NK-92 treated with Interleukin-12 subunit alpha and Interleukin-12 subunit beta, amount 100 ng/mL, for 24 hours (cell line): ENCODE results near the gene DAPK1.
A peak's percentile ranks its signal among the peaks of the same experiment; 100 is the strongest.

ENCODE experiments used
- DNase-seq: peaks from one replicate; lab custom pipeline; 2025; lab: John Stamatoyannopoulos, UW

Gene DAPK1

GRCh38 chr9:87643778-87644570, 146.3 kb downstream of the DAPK1 start:
- no peak for DNase-seq

GRCh38 chr9:87644659-87645058, 147.0 kb downstream of the DAPK1 start:
- DNase-seq = no peak

DNA sequence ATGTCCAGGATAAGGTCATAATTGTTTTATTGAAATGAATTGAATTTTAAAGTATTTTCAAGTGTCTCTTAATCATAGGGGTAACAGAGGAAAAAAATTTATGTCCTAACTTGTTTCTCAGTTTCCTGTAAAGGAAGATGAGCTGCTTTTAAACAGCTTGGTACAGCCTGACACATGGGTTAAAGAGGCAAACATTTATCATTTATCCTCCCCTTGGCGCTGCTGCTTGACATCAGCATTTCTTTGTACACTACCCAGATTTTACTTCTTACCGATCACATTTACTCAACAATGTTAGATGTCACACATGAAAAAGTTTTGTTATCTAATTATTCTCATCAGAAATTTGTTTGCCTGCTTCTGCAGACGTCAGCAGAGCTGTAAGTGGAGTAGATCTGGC, 148.9 kb downstream of the DAPK1 start:
- no peak for DNase-seq

- DNase-seq = no peak
Observed at GRCh38 chr9:87647114-87647513, 149.4 kb downstream of the DAPK1 start.

GRCh38 chr9:87648606-87649005, 150.9 kb downstream of the DAPK1 start:
- no peak for DNase-seq

GRCh38 chr9:87650611-87651295, 153.1 kb downstream of the DAPK1 start:
- no peak for DNase-seq

DNA sequence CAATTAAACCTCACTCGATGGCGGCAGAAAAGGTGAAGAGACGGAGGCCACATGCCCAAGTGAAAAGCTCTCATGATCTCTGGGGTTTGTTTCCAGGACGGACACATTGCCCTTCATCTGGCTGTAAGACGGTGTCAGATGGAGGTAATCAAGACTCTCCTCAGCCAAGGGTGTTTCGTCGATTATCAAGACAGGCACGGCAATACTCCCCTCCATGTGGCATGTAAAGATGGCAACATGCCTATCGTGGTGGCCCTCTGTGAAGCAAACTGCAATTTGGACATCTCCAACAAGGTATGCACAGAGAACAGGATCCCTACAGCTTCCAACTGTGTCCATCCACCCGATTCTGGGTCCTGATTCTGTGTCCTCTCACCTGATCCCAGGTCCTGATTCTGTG, 153.8 kb downstream of the DAPK1 start:
- DNase-seq = no peak

DNA sequence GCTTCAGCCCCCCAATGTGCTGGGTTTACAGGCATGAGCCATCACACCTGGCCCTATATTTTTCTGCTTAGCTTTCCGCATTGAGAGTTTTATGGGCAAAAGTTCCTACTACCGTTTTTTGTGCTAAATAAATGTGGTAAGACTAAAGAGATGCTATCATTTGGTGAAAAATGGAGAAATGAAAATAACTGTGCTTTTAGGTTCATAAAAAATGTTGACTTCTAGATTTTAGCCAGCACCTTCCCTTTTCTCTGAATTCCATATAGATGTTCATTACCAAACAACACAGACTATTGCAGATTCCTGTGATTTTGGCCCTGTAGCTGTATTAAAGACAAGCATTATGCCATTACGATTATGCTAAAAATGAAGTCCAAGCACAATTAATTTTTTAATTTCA, 156.3 kb downstream of the DAPK1 start:
- no peak for DNase-seq

- DNase-seq = no peak
Observed at GRCh38 chr9:87655731-87656130, 158.1 kb downstream of the DAPK1 start.

DNA sequence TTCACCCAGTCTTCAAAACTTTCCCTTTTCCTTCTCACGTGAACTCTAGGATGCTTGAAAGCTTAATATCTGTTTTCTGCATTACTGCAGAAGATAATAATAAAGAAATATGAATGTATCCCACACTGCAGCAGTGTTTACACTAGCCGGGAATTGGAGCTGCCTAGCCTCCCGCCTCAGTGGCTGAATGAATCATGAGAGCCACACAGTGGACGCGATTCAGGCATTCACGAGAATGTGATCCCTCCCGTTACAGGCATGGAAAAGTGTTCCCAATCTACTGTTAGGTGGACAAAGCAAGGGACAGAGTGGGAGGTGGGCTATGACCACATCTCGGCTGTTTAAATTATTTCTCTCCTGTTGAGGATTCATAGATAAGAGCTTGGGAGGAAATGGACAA, 158.8 kb downstream of the DAPK1 start:
- no peak for DNase-seq

- DNase-seq = no peak
Observed at GRCh38 chr9:87657190-87657589, 159.5 kb downstream of the DAPK1 start.

- DNase-seq = no peak
Observed at GRCh38 chr9:87657893-87658292, 160.2 kb downstream of the DAPK1 start.

GRCh38 chr9:87658511-87658910, 160.8 kb downstream of the DAPK1 start:
- no peak for DNase-seq

GRCh38 chr9:87659534-87660419, 162.1 kb downstream of the DAPK1 start:
- no peak for DNase-seq

DNA sequence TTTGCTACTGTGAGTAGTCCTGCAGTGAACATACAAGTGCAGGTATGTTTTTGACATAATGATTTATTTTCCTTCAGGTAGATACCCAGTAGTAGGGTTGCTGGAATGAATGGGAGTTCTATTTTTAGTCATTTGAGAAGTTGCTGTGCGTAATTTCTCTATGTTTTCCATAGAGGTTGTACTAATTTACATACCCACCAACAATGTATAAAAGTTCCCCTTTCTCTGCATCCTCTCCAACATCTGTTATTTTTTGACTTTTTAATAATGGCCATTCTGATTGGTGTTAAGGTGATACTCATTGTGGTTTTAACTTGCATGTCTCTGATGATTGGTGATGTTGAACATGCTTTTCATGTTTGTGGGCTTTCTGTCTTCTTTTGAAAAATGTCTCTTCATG, 163.6 kb downstream of the DAPK1 start:
- DNase-seq = no peak

DNA sequence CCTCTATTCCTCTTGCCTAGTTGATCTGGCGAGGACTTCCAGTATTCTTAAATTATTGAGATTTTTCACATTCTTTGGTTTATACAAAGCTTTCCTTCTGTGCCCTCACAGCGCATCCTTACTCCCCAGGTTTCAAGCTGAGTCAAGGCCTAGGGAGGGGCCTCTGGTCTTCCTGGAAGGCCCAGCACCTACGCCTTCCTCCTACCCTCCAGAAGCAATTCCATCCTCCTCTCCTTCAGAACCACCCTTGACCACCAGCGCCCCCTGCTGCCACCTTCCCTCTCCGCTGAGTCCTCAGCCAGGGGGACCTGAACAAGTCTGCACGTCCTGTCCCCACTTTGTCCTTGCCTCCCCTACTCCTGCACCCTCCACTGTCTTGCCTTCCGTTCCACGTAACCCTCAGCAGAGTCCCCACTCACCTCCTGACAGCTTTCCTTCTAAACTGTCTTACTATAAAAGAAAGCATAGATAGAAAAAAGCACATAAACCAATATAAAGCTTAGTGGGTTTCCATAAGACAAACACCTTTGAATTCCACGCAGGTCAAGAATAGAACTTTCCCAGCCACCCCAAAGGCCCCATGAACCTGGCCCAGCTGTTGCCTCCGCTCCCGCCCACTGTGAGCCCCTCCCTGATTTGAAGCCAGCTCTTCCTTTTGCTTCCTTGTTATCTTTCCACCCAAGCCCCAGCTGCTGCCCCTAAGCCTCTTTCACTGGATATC, 165.3 kb downstream of the DAPK1 start:
- DNase-seq = peak; percentile 32

DNA sequence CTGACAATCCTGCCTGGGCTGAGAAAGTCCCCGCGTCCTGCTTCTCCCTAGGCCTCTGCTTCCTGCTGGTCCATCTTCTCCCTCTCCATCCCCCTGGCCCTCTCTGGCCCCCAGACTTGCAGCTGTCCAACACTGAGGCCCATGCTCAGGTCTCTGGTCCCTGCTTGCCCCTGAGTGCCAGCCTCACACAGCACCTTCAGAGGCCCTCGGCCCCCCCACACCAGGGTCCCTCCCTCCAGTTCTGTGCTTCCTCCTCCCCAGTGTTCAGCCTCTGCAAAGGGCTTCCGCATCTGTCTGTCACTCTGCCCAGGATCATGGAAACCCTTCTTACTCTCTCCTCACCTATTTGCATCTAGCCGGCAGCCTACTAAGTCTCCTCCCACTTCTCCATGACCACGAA, 165.9 kb downstream of the DAPK1 start:
- no peak for DNase-seq

GRCh38 chr9:87664153-87665060, 166.7 kb downstream of the DAPK1 start:
- DNase-seq = no peak

DNA sequence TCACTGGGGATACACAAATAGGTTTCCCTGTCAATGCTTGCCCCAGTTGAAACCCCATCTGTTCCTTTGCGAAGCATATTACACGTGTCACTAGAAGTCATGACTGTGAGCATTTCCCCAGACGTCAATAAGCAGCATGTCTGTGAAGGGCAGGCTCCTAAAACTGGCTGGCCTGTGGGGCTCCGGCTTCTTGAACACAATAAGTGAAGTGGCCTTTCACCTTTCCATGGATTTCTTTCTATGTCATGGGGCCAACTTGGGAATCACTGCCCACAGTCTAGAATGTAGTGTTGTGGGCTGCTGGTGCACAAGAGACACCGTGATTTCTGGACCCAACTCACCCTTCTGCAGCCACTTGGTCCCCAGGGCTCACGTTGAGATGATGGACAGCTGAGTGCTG, 167.8 kb downstream of the DAPK1 start:
- DNase-seq = no peak

GRCh38 chr9:87667164-87667738, 169.6 kb downstream of the DAPK1 start:
- no peak for DNase-seq

DNA sequence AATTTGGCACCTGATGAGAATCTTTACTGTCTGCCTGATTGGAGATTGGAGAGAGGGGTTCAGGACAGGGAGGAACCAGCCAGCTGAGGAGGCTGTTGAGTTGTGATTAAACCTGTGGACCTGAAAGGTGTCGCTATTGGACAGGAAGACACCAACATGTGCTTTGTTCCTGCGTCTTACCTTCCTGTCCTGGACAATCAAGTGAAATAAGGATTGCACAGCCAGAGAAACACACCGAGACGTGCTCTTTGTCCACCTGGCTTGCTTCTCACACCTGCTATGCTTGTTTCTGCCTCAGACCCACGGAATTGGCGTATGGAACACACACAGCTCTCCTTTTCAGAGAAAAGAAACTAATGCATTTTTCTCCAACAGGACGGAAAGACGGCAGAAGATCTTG, 170.6 kb downstream of the DAPK1 start:
- no peak for DNase-seq
